ENCODE results near the gene ACTRT2.

ACTRT2 gene

DNA sequence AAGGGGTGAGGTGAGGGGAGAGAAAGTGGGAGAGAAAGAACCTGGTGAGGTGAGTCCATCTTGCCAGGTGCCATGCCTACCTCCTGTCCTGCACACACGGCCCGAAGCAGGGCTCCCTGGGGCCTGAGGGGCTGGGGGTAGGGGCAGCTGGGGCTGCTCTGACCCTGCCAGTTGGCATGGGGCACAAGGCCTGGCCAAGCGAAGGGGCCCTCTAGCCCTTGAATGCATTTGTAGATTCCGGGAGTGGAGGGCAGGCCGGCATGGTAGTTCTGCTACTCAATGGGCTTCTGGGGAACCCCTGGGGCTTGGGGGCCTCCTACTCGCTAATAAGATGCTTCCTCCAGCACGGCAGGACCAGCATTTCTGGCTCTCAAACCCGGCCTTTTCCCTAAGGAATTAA is 44.1 kb downstream of the ACTRT2 start:
- no peak for TF ChIP-seq SUZ12 (IDR thresholded peaks at IDR 0.05; ENCODE audit: extremely low read depth, insufficient read depth, insufficient read length)
- TF ChIP-seq ZNF274 (IDR thresholded peaks at IDR 0.05; ENCODE audit: low read depth, low read length): no peak
- no peak for TF ChIP-seq YY1 (IDR thresholded peaks at IDR 0.05; ENCODE audit: insufficient read depth, insufficient read length)
- Histone ChIP-seq H3K9me3 (ENCODE audit: insufficient read depth, low read length) (no peaks in the 10 kb centered on the region), H3K27me3 (ENCODE audit: insufficient read depth, insufficient read length) (peaks cover 60% of the 10 kb centered on the region), H3K4me3 (ENCODE audit: insufficient read length, low read depth) (no peak overlapping the region), H3K36me3 (ENCODE audit: insufficient read depth, insufficient read length, low read length) (no peaks in the 10 kb centered on the region), H3K9ac (ENCODE audit: insufficient read length, low read depth) (no peak overlapping the region), H3K4me1 (ENCODE audit: insufficient read depth, insufficient read length) (peaks cover 14% of the 10 kb centered on the region)
- DNase-seq (ENCODE audit: low read depth, low spot score): no peak

GRCh38 chr1:3065797-3066196 is 44.5 kb downstream of the ACTRT2 start:
- no peaks in the 10 kb centered on the region for H3K9me3 ChIP-seq (ENCODE audit: insufficient read depth, low read length)
- no peak overlapping the region for H3K9ac ChIP-seq (ENCODE audit: insufficient read length, low read depth)
- TF ChIP-seq SUZ12 (IDR thresholded peaks at IDR 0.05; ENCODE audit: extremely low read depth, insufficient read depth, insufficient read length): no peak
- peaks cover 11% of the 10 kb centered on the region for H3K4me1 ChIP-seq (ENCODE audit: insufficient read depth, insufficient read length)
- no peak overlapping the region for H3K4me3 ChIP-seq (ENCODE audit: insufficient read length, low read depth)
- H3K36me3 ChIP-seq (ENCODE audit: insufficient read depth, insufficient read length, low read length): no peaks in the 10 kb centered on the region
- peaks cover 64% of the 10 kb centered on the region for H3K27me3 ChIP-seq (ENCODE audit: insufficient read depth, insufficient read length)
- DNase-seq (ENCODE audit: low read depth, low spot score): no peak

- Histone ChIP-seq H3K9ac (ENCODE audit: insufficient read length, low read depth) (no peak overlapping the region), H3K4me3 (ENCODE audit: insufficient read length, low read depth) (no peak overlapping the region), H3K27me3 (ENCODE audit: insufficient read depth, insufficient read length) (peaks cover 69% of the 10 kb centered on the region), H3K9me3 (ENCODE audit: insufficient read depth, low read length) (no peaks in the 10 kb centered on the region), H3K36me3 (ENCODE audit: insufficient read depth, insufficient read length, low read length) (no peaks in the 10 kb centered on the region), H3K4me1 (ENCODE audit: insufficient read depth, insufficient read length) (peaks cover 8% of the 10 kb centered on the region)
- DNase-seq (ENCODE audit: low read depth, low spot score): no peak
- TF ChIP-seq SUZ12 (IDR thresholded peaks at IDR 0.05; ENCODE audit: extremely low read depth, insufficient read depth, insufficient read length): no peak
Measured at GRCh38 chr1:3066250-3066711, 45.0 kb downstream of the ACTRT2 start.

DNA sequence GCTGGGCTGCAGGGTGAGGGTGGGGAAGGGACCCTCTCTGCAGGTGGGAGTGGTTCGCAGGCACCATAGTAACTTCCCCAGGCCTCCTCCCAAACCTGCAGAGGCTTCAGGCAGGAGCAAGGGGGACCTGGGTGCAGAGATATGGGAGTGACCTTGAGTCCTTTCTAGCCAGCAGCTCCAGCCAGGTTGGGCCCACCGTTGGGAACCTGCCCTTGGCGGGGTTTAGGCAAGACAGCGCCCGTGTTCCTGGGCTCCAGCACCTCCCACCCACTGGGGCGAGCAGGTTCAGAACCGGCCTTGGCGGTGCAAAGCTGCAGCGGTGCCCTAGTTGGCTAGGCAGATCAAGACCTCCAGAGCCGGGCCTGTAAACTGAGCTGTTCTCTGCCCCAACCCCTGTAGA is 45.6 kb downstream of the ACTRT2 start:
- DNase-seq (ENCODE audit: low read depth, low spot score): no peak
- TF ChIP-seq YY1 (IDR thresholded peaks at IDR 0.05; ENCODE audit: insufficient read depth, insufficient read length): no peak
- TF ChIP-seq SUZ12 (IDR thresholded peaks at IDR 0.05; ENCODE audit: extremely low read depth, insufficient read depth, insufficient read length): no peak
- TF ChIP-seq ZNF274 (IDR thresholded peaks at IDR 0.05; ENCODE audit: low read depth, low read length): no peak
- H3K9ac ChIP-seq (ENCODE audit: insufficient read length, low read depth): no peak overlapping the region
- no peaks in the 10 kb centered on the region for H3K36me3 ChIP-seq (ENCODE audit: insufficient read depth, insufficient read length, low read length)
- H3K4me1 ChIP-seq (ENCODE audit: insufficient read depth, insufficient read length): peaks cover 3% of the 10 kb centered on the region
- no peak overlapping the region for H3K4me3 ChIP-seq (ENCODE audit: insufficient read length, low read depth)
- H3K27me3 ChIP-seq (ENCODE audit: insufficient read depth, insufficient read length): peaks cover 74% of the 10 kb centered on the region
- H3K9me3 ChIP-seq (ENCODE audit: insufficient read depth, low read length): no peaks in the 10 kb centered on the region

DNA sequence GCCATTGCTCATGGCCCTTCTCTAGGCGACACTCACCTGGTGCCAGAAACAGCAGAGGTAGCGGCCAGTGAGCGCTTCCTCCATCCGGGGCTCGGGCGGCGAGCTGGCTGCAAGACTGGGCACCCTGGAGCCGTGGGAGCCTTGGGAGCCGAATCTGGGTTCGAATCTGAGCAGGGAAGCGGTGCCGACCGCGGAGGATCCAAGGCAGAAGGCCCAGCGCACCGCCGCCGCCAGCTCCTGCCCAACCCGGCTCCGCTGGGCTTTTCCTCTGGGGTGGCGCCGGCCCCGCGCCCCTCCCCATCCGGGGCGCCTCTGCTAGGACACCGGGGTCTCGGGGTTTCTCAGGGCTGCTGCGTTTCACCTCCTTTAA is 46.0 kb downstream of the ACTRT2 start:
- Histone ChIP-seq H3K4me3 (ENCODE audit: insufficient read length, low read depth) (no peak overlapping the region), H3K9ac (ENCODE audit: insufficient read length, low read depth) (no peak overlapping the region), H3K4me1 (ENCODE audit: insufficient read depth, insufficient read length) (no peaks in the 10 kb centered on the region), H3K27me3 (ENCODE audit: insufficient read depth, insufficient read length) (peaks cover 79% of the 10 kb centered on the region), H3K36me3 (ENCODE audit: insufficient read depth, insufficient read length, low read length) (no peaks in the 10 kb centered on the region), H3K9me3 (ENCODE audit: insufficient read depth, low read length) (no peaks in the 10 kb centered on the region)
- no peak for DNase-seq (ENCODE audit: low read depth, low spot score)
- TF ChIP-seq SUZ12 (IDR thresholded peaks at IDR 0.05; ENCODE audit: extremely low read depth, insufficient read depth, insufficient read length): no peak
- TF ChIP-seq ZNF274 (IDR thresholded peaks at IDR 0.05; ENCODE audit: low read depth, low read length): no peak
- no peak for TF ChIP-seq YY1 (IDR thresholded peaks at IDR 0.05; ENCODE audit: insufficient read depth, insufficient read length)

GRCh38 chr1:3067671-3068563 is 46.6 kb downstream of the ACTRT2 start:
- Histone ChIP-seq H3K36me3 (ENCODE audit: insufficient read depth, insufficient read length, low read length) (no peaks in the 10 kb centered on the region), H3K9me3 (ENCODE audit: insufficient read depth, low read length) (no peaks in the 10 kb centered on the region), H3K4me3 (ENCODE audit: insufficient read length, low read depth) (peak overlapping the region; percentile 28), H3K4me1 (ENCODE audit: insufficient read depth, insufficient read length) (no peaks in the 10 kb centered on the region), H3K27me3 (ENCODE audit: insufficient read depth, insufficient read length) (peaks cover 85% of the 10 kb centered on the region), H3K9ac (ENCODE audit: insufficient read length, low read depth) (peak overlapping the region; percentile 32)
- no peak for DNase-seq (ENCODE audit: low read depth, low spot score)
- TF ChIP-seq SUZ12 (IDR thresholded peaks at IDR 0.05; ENCODE audit: extremely low read depth, insufficient read depth, insufficient read length) (no peak), ZNF274 (IDR thresholded peaks at IDR 0.05; ENCODE audit: low read depth, low read length) (no peak), YY1 (IDR thresholded peaks at IDR 0.05; ENCODE audit: insufficient read depth, insufficient read length) (no peak)

DNA sequence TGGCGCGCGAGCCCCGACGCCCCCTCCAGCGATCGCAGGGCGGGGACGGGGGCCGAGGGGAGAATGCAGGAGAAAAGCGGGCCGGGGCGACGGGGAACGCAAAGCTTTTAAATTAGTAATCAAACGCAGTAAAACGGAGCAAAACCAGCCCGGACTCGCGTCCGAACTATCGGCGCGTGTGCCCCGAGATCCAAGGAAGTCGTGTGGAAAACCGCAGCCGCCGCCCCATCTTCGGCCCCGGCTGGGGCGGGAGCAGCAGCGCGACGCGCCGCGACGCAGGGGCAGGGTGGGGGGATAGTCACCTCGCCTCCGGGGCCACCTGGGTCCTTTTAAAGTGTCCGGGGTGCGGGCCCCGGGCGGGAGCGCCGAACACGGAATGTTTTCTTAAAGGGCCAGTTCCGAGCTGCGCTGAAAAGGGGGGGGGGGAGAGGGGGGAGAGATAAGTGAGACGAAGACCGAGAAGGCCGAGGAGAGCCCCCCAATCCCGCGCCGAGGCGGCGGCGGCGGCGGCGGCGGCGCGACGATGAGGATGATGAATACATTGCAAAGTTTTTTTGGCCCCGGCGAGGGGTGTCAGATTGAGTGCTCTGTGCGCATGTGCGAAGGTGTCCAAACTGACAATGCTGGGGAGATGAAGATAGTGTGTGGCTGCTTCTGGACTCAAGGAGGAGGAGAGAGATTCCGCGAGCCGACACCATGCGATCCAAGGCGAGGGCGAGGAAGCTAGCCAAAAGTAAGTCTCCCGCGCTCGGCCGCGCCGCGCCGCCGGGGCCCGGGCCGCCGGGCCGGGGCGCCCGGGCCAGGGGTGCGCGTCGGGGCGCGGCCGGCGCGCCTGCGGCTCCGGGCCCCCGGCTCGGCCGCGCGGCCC is 47.5 kb downstream of the ACTRT2 start, which contains the start of gene PRDM16:
Gene PRDM16, plus strand, starts transcription at position 640 of the 868 bp plus-strand sequence. Its CDS starts 57 bp downstream, at position 697.
- H3K4me3 ChIP-seq (ENCODE audit: insufficient read length, low read depth): peak within 1 kb of the TSS; percentile 42
- DNase-seq (ENCODE audit: low read depth, low spot score): no peak

More for the DNA sequence above, 47.5 kb downstream of the ACTRT2 start, which contains the start of gene PRDM16:
- H3K9ac ChIP-seq (ENCODE audit: insufficient read length, low read depth): peak within 1 kb of the TSS; percentile 32
- no peak for TF ChIP-seq YY1 (IDR thresholded peaks at IDR 0.05; ENCODE audit: insufficient read depth, insufficient read length)
- TF ChIP-seq SUZ12 (IDR thresholded peaks at IDR 0.05; ENCODE audit: extremely low read depth, insufficient read depth, insufficient read length): no peak
- no peak for TF ChIP-seq ZNF274 (IDR thresholded peaks at IDR 0.05; ENCODE audit: low read depth, low read length)
- H3K4me1 ChIP-seq (ENCODE audit: insufficient read depth, insufficient read length): no peaks in the 10 kb centered on the region
- H3K9me3 ChIP-seq (ENCODE audit: insufficient read depth, low read length): no peaks in the 10 kb centered on the region
- H3K27me3 ChIP-seq (ENCODE audit: insufficient read depth, insufficient read length): peaks cover 86% of the 10 kb centered on the region
- H3K36me3 ChIP-seq (ENCODE audit: insufficient read depth, insufficient read length, low read length): no peaks in the 10 kb centered on the region

All from NT2/D1 (cell line).